ENCODE results near the gene RESP18. TPM values are rescaled to one million over a fixed set of nuclear protein-coding genes. Genes with fewer than 3 reads are reported as not detected.

Gene RESP18
- total RNA-seq, 1 donor from 2014 or later, result not detected

- peaks cover 8% of the 10 kb centered on the region for H3K4me1 ChIP-seq
- TF ChIP-seq EZH2 (IDR thresholded peaks at IDR 0.05) (no peak), EZH2phosphoT487 (IDR thresholded peaks at IDR 0.05) (no peak), CTCF (IDR thresholded peaks at IDR 0.05) (peak; percentile 84)
- H3K36me3 ChIP-seq, result no peaks in the 10 kb centered on the region
- Mint-ChIP-seq H3K4me1 (peaks cover 38% of the 10 kb centered on the region), H3K27ac (peak overlapping the region; percentile 80), H3K27me3 (ENCODE audit: insufficient read depth, low read depth) (peaks cover 37% of the 10 kb centered on the region), H3K9me3 (no peaks in the 10 kb centered on the region), H3K36me3 (peaks cover 2% of the 10 kb centered on the region), H3K4me3 (peak overlapping the region; percentile 10)
- peak; percentile 81 for DNase-seq (ENCODE audit: low spot score)
- H3K4me3 ChIP-seq, result no peak overlapping the region
- H2AFZ ChIP-seq (replicated peaks), result no peak overlapping the region
- H3K27ac ChIP-seq, result no peak overlapping the region
- no peaks in the 10 kb centered on the region for H4K20me1 ChIP-seq (ENCODE audit: low read depth)
- H3K9ac ChIP-seq, result no peak overlapping the region
- no peak overlapping the region for H3K4me2 ChIP-seq
- H3K9me3 ChIP-seq (ENCODE audit: low read depth), result no peaks in the 10 kb centered on the region
- H3K27me3 ChIP-seq, result peaks cover 52% of the 10 kb centered on the region
- H3F3A ChIP-seq (ENCODE audit: low read depth), result peaks cover 3% of the 10 kb centered on the region
- H3K79me2 ChIP-seq (ENCODE audit: low read depth), result no peaks in the 10 kb centered on the region
These were observed 20.0 kb upstream of the RESP18 start for GRCh38 chr2:219352448-219353023.

GRCh38 chr2:219350710-219351221 lies 18.2 kb upstream of the RESP18 start:
- Histone ChIP-seq H3K79me2 (ENCODE audit: low read depth) (no peaks in the 10 kb centered on the region), H3K4me2 (peak overlapping the region; percentile 8), H3K27ac (no peak overlapping the region), H2AFZ (replicated peaks) (no peak overlapping the region), H4K20me1 (ENCODE audit: low read depth) (no peaks in the 10 kb centered on the region), H3F3A (ENCODE audit: low read depth) (peaks cover 3% of the 10 kb centered on the region), H3K27me3 (peaks cover 34% of the 10 kb centered on the region), H3K4me1 (peaks cover 8% of the 10 kb centered on the region), H3K9ac (no peak overlapping the region), H3K9me3 (ENCODE audit: low read depth) (no peaks in the 10 kb centered on the region), H3K36me3 (no peaks in the 10 kb centered on the region), H3K4me3 (no peak overlapping the region)
- H3K9me3 Mint-ChIP-seq, result no peaks in the 10 kb centered on the region
- peak; percentile 66 for DNase-seq (ENCODE audit: low spot score)
- H3K4me3 Mint-ChIP-seq, result peak overlapping the region; percentile 65
- H3K36me3 Mint-ChIP-seq, result no peaks in the 10 kb centered on the region
- TF ChIP-seq EZH2phosphoT487 (IDR thresholded peaks at IDR 0.05), result no peak
- no peak for TF ChIP-seq CTCF (IDR thresholded peaks at IDR 0.05)
- no peak for TF ChIP-seq EZH2 (IDR thresholded peaks at IDR 0.05)
- H3K27ac Mint-ChIP-seq, result peak overlapping the region; percentile 80
- H3K4me1 Mint-ChIP-seq, result peaks cover 38% of the 10 kb centered on the region
- peaks cover 22% of the 10 kb centered on the region for H3K27me3 Mint-ChIP-seq (ENCODE audit: insufficient read depth, low read depth)

DNA sequence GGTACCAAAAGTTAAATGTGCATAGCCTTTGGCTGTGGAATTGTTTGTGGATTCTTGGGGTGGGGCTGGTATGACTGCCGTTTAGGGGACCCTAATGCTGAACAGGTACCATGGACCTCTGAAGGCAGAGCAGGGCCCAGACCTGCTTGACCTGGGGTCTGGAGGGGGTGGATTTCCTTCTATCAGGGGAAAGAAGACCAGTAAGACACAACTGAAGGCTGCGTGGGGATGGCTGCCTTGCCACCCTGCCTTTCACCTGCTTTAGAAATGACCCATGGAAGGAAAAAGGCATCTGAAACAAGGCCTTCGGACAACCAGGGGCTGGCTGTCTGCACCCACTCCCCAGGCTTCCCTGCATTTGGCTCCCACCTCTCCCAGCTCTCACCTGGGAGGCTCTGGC lies 17.7 kb upstream of the RESP18 start:
- no peak for DNase-seq (ENCODE audit: low spot score)
- Histone ChIP-seq H3K36me3 (no peaks in the 10 kb centered on the region), H4K20me1 (ENCODE audit: low read depth) (no peaks in the 10 kb centered on the region), H3F3A (ENCODE audit: low read depth) (peaks cover 3% of the 10 kb centered on the region), H3K9ac (no peak overlapping the region), H3K79me2 (ENCODE audit: low read depth) (no peaks in the 10 kb centered on the region), H3K4me2 (peak overlapping the region; percentile 8), H3K4me3 (no peak overlapping the region), H3K9me3 (ENCODE audit: low read depth) (no peaks in the 10 kb centered on the region), H3K27me3 (peaks cover 29% of the 10 kb centered on the region), H3K27ac (no peak overlapping the region), H3K4me1 (peaks cover 8% of the 10 kb centered on the region), H2AFZ (replicated peaks) (no peak overlapping the region)
- H3K9me3 Mint-ChIP-seq, result no peaks in the 10 kb centered on the region
- H3K4me3 Mint-ChIP-seq, result no peak overlapping the region
- peaks cover 19% of the 10 kb centered on the region for H3K27me3 Mint-ChIP-seq (ENCODE audit: insufficient read depth, low read depth)
- peak overlapping the region; percentile 80 for H3K27ac Mint-ChIP-seq
- TF ChIP-seq EZH2 (IDR thresholded peaks at IDR 0.05), result no peak
- no peak for TF ChIP-seq EZH2phosphoT487 (IDR thresholded peaks at IDR 0.05)
- TF ChIP-seq CTCF (IDR thresholded peaks at IDR 0.05), result no peak
- H3K36me3 Mint-ChIP-seq, result no peaks in the 10 kb centered on the region
- peaks cover 39% of the 10 kb centered on the region for H3K4me1 Mint-ChIP-seq

Measured in neural progenitor cell (in vitro differentiated cells).